Adrenal gland (tissue), 12 donors: ENCODE data around the gene IL1RAP. TPM values are rescaled to one million over a fixed set of nuclear protein-coding genes. Genes with fewer than 3 reads are reported as not detected.

ENCODE experiments used
- DNase-seq, 7 donors: peaks; one replicate each; pipeline ENCODE4 v3.0.0-alpha.2; 2019 to 2020
- H3K27ac ChIP-seq, 5 donors: fragments of 200-600 bp; sonication (generic) in 4 of 5; 1 replicate in 3 of 5; 2 replicates in 2 of 5; pipeline versions ENCODE4 v1.5.1 to v1.8.0; 2016 to 2020; ENCODE audit warnings: mild to moderate bottlenecking in 1 of 5
- H3K27me3 ChIP-seq: fragments of 200-600 bp; 2 replicates; pipeline ENCODE4 v1.8.0; 2021
- H3K36me3 ChIP-seq, 2 donors: fragments of 200-600 bp; replicated peaks in 1 of 2; 1 replicate in 1 of 2; 2 replicates in 1 of 2; pipeline versions ENCODE4 v1.5.1 to v1.8.0; 2018 to 2022
- H3K4me1 ChIP-seq, 2 donors: fragments of 200-600 bp; replicated peaks in 1 of 2; 1 replicate in 1 of 2; 2 replicates in 1 of 2; pipeline versions ENCODE4 v1.5.1 to v1.8.0; 2018 to 2021
- H3K4me3 ChIP-seq, 4 donors: fragments of 200-600 bp; sonication (generic) in 3 of 4; one replicate each; pipeline ENCODE4 v1.5.1; 2016 to 2018
- H3K9me3 ChIP-seq, 3 donors: fragments of 200-600 bp; sonication (generic) in 1 of 3; replicated peaks in 1 of 3; 1 replicate in 2 of 3; 2 replicates in 1 of 3; pipeline versions ENCODE4 v1.5.1 to v1.8.0; 2016 to 2021
- CTCF ChIP-seq, 6 experiments: fragments of 450-650 bp in 4 of 6; fragments of 200-600 bp in 2 of 6; sonication (generic) in 1 of 6; IDR thresholded peaks; 1 replicate in 5 of 6; 2 replicates in 1 of 6; pipeline versions ENCODE4 v1.5.1 to v1.8.0; 2016 to 2021; ENCODE audit warnings: antibody characterized with exemption in 6 of 6, mild to moderate bottlenecking in 2 of 6, moderate library complexity in 1 of 6
- POLR2A ChIP-seq, 2 donors: fragments of 450-650 bp; IDR thresholded peaks; one replicate each; pipeline ENCODE4 v1.6.1; 2017; ENCODE audit warnings: antibody characterized with exemption in 2 of 2, mild to moderate bottlenecking in 2 of 2, moderate library complexity in 1 of 2
- WGBS, 4 donors: extraction: QIAGEN DNeasy Blood & Tissue Kit in 2 of 4; methylation state at CpG; one replicate each; pipeline versions ENCODE4 v1.1.5 to v1.1.7; 2013 to 2017; 5-methylcytosine and 5-hydroxymethylcytosine counted together
- intact Hi-C, 2 donors: fragments of 100-400 bp; cut with DNase I; formaldehyde crosslinking; loops; one replicate each; pipeline versions ENCODE4 v1.14.1 to v1.15.0; 2022 to 2023
- polyA plus RNA-seq, 3 donors: library from polyadenylated mRNA; stranded (reverse); fragments of 200-250 nt in 2 of 3; fragments of 350-450 nt in 1 of 3; fragmentation: Illumina TruSeq in 1 of 3; extraction: RNeasy Lipid Tissue Mini Kit (QIAGEN cat#74804) in 1 of 3; gene quantifications; one replicate each; pipeline ENCODE4 v1.2.3, GENCODE V29; 2013 to 2014
- total RNA-seq, 9 donors: library from RNA; depleted of rRNA in 4 of 9; stranded (reverse); fragments of >200 nt in 4 of 9; fragments of 120-200 nt in 1 of 9; fragmentation: NEBNext Ultra II Directional in 1 of 9; extraction: Animal tissue kit (Norgen Biotek cat#: 25700) in 1 of 9; gene quantifications; one replicate each; pipeline versions ENCODE4 v1.1.0 to v1.2.4, GENCODE V29; 2013 to 2023
- donor health status: healthy with polysubstance abuse.
- donor health status: Bipolar disorder and iron deficiency.
- donor health status: DM: yes; HTN: yes; CAD: no.
- donor health status: DM: no; HTN: no; CAD: no.
- donor health status: DM: no; HTN: no; CAD: no.
- donor health status: DM: yes; HTN: yes; CAD: no.

IL1RAP gene
- total and polyA plus RNA-seq, 12 donors, result 0.97 to 17.1 (median 6.7) TPM

- 74 to 90% (median 83%) methylated on average over 5 of the region's 5 CpGs for WGBS, 4 donors
- H3K9me3 ChIP-seq, result peaks cover 0 to 9% (median 0%) of the 10 kb centered on the region in 3 donors
- no peak for DNase-seq
- intact Hi-C loops, result no loop called here
- H3K4me1 ChIP-seq, result peaks cover 8 to 9% of the 10 kb centered on the region in 2 donors
- H3K27me3 ChIP-seq, result no peaks in the 10 kb centered on the region
- TF ChIP-seq POLR2A (IDR thresholded peaks at IDR 0.05) (no peak), CTCF (IDR thresholded peaks at IDR 0.05) (no peak)
- no peak overlapping the region for H3K27ac ChIP-seq
- no peaks in the 10 kb centered on the region for H3K36me3 ChIP-seq
- no peak overlapping the region for H3K4me3 ChIP-seq
These were observed 105.5 kb downstream of the IL1RAP start for GRCh38 chr3:190619353-190619752.

- no peak overlapping the region for H3K27ac ChIP-seq
- DNase-seq, result no peak
- H3K4me3 ChIP-seq, result no peak overlapping the region
- peaks cover 0 to 9% (median 0%) of the 10 kb centered on the region in 3 donors for H3K9me3 ChIP-seq
- no peaks in the 10 kb centered on the region for H3K36me3 ChIP-seq
- no peak for TF ChIP-seq CTCF (IDR thresholded peaks at IDR 0.05)
- no peak for TF ChIP-seq POLR2A (IDR thresholded peaks at IDR 0.05)
- WGBS, 4 donors, result 82 to 90% (median 88%) methylated on average over 2 of the region's 2 CpGs
- intact Hi-C loops, result no loop called here
- no peaks in the 10 kb centered on the region for H3K27me3 ChIP-seq
- peaks cover 8 to 9% of the 10 kb centered on the region in 2 donors for H3K4me1 ChIP-seq
These were observed 105.9 kb downstream of the IL1RAP start for GRCh38 chr3:190619761-190620160.

GRCh38 chr3:190620886-190621608, 107.2 kb downstream of the IL1RAP start:
- Histone ChIP-seq H3K27ac (no peak overlapping the region), H3K27me3 (no peaks in the 10 kb centered on the region), H3K36me3 (no peaks in the 10 kb centered on the region), H3K4me1 (peaks cover 0 to under 1% of the 10 kb centered on the region in 2 donors), H3K9me3 (peaks cover 0 to 9% (median 0%) of the 10 kb centered on the region in 3 donors), H3K4me3 (no peak overlapping the region)
- DNase-seq, result no peak
- TF ChIP-seq POLR2A (IDR thresholded peaks at IDR 0.05), result no peak
- TF ChIP-seq CTCF (IDR thresholded peaks at IDR 0.05), result no peak
- intact Hi-C loops, result no loop called here
- WGBS, 4 donors, result 72 to 87% (median 79%) methylated on average over 1 of the region's 1 CpG

GRCh38 chr3:190621927-190622326, 108.0 kb downstream of the IL1RAP start:
- Histone ChIP-seq H3K27me3 (no peaks in the 10 kb centered on the region), H3K27ac (no peak overlapping the region), H3K9me3 (peaks cover 0 to 9% (median 0%) of the 10 kb centered on the region in 3 donors), H3K36me3 (no peaks in the 10 kb centered on the region), H3K4me1 (no peaks in the 10 kb centered on the region), H3K4me3 (no peak overlapping the region)
- intact Hi-C loops, result no loop called here
- TF ChIP-seq POLR2A (IDR thresholded peaks at IDR 0.05) (no peak), CTCF (IDR thresholded peaks at IDR 0.05) (no peak)
- no peak for DNase-seq
- 76 to 85% (median 79%) methylated on average over 3 of the region's 3 CpGs for WGBS, 4 donors
